HG03103 (cell line): ENCODE data around the gene PPP4C.
"Not testable (repeated sequence)": the region's sequence is repeated elsewhere in the genome, so short reads cannot be mapped to it uniquely, and the experiment has no call there.

Experiments
- ATAC-seq: cut with Tn5 transposase; IDR thresholded peaks from one replicate; pipeline ENCODE4 v1.9.1; 2021; ENCODE audit warnings: low read depth; ENCODE audit not compliant: unreplicated experiment

The PPP4C gene

GRCh38 chr16:30120340-30121105, 44.7 kb downstream of the PPP4C start:
- ATAC-seq = no peak

GRCh38 chr16:30121741-30122571, 46.2 kb downstream of the PPP4C start:
- ATAC-seq = no peak

- no peak for ATAC-seq
These were observed 46.9 kb downstream of the PPP4C start for GRCh38 chr16:30122604-30123160.

- no peak for ATAC-seq
These were observed 49.2 kb downstream of the PPP4C start for GRCh38 chr16:30124985-30125379.

- not testable (repeated sequence) for ATAC-seq
These were observed 49.9 kb downstream of the PPP4C start for GRCh38 chr16:30125690-30126089.

- ATAC-seq = no peak
These were observed 52.2 kb downstream of the PPP4C start for GRCh38 chr16:30127993-30128392.

- no peak for ATAC-seq
These were observed 56.2 kb downstream of the PPP4C start for GRCh38 chr16:30131869-30132475.

GRCh38 chr16:30132591-30132990, 56.8 kb downstream of the PPP4C start:
- no peak for ATAC-seq
